Upper lobe of left lung (tissue), 4 donors: ENCODE results near the gene SMYD3.

Experiments
- EP300 ChIP-seq, 4 donors: sonication (generic); formaldehyde crosslinking; IDR thresholded peaks; one replicate each; pipeline ENCODE4 v1.5.1; 2017; ENCODE audit warnings: antibody characterized with exemption in 4 of 4, control low read depth in 2 of 4
- POLR2A ChIP-seq, 4 donors: fragments of 450-650 bp; IDR thresholded peaks; one replicate each; pipeline ENCODE4 v1.5.1; 2016 to 2017; ENCODE audit warnings: antibody characterized with exemption in 4 of 4, mild to moderate bottlenecking in 2 of 4
- POLR2AphosphoS5 ChIP-seq, 2 donors: sonication (generic); formaldehyde crosslinking; IDR thresholded peaks; one replicate each; pipeline ENCODE4 v1.5.1; 2017; ENCODE audit warnings: antibody characterized with exemption in 2 of 2
- TF ChIP-seq, protein P1 (sequence below), 6 experiments: fragments of 450-650 bp in 4 of 6; fragments of 200-600 bp in 2 of 6; sonication (generic) in 2 of 6; IDR thresholded peaks; one replicate each; pipeline ENCODE4 v1.5.1; 2016 to 2019; ENCODE audit warnings: antibody characterized with exemption in 6 of 6

DNA sequence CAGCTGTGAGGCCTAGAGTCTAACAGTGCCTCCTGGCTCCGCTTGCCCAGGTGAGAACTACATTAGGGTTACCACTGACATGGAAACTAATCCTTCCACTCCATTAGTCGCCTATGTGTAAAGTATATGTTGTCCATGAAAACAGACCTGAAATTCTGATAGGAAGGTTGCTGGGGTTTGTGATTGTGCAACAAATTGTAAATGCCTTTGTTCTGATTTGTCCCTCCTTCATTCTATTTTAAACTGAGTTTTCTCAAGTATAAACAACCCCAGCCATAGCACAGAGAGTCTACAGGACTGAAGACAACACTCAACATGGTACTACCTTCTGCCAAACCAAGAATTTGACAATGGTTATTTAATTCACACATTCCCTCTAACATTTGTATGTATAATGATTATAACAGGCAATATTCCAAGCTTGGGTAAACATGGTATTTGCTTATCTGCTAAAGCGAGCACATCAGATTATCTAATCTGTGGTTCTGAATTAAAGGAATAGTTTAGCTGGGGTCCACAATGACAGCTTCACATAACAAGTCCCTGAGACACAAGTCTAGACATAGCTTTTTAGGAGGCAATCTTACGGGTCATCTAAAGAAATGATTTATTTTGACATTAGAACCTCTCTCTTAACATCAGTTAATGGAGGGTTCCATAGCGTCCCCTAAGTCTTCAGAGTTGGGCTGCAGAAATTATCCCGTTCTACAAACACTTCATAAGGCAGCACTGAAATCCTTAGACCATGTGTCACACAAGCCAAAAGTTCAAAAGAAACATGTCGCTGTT is 633.0 kb downstream of the SMYD3 start:
- TF ChIP-seq, protein P1, sequence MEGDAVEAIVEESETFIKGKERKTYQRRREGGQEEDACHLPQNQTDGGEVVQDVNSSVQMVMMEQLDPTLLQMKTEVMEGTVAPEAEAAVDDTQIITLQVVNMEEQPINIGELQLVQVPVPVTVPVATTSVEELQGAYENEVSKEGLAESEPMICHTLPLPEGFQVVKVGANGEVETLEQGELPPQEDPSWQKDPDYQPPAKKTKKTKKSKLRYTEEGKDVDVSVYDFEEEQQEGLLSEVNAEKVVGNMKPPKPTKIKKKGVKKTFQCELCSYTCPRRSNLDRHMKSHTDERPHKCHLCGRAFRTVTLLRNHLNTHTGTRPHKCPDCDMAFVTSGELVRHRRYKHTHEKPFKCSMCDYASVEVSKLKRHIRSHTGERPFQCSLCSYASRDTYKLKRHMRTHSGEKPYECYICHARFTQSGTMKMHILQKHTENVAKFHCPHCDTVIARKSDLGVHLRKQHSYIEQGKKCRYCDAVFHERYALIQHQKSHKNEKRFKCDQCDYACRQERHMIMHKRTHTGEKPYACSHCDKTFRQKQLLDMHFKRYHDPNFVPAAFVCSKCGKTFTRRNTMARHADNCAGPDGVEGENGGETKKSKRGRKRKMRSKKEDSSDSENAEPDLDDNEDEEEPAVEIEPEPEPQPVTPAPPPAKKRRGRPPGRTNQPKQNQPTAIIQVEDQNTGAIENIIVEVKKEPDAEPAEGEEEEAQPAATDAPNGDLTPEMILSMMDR (IDR thresholded peaks at IDR 0.05), result no peak
- TF ChIP-seq POLR2A (IDR thresholded peaks at IDR 0.05), result no peak
- TF ChIP-seq POLR2AphosphoS5 (IDR thresholded peaks at IDR 0.05), result no peak
- no peak for TF ChIP-seq EP300 (IDR thresholded peaks at IDR 0.05)
